Epidermal melanocyte (primary cell): ENCODE results near the gene PET100.

Source experiments
- DNase-seq: peaks from one replicate; pipeline ENCODE4 v3.0.0; 2011; ENCODE audit warnings: low spot score; ENCODE audit not compliant: insufficient read length

PET100 gene

DNA sequence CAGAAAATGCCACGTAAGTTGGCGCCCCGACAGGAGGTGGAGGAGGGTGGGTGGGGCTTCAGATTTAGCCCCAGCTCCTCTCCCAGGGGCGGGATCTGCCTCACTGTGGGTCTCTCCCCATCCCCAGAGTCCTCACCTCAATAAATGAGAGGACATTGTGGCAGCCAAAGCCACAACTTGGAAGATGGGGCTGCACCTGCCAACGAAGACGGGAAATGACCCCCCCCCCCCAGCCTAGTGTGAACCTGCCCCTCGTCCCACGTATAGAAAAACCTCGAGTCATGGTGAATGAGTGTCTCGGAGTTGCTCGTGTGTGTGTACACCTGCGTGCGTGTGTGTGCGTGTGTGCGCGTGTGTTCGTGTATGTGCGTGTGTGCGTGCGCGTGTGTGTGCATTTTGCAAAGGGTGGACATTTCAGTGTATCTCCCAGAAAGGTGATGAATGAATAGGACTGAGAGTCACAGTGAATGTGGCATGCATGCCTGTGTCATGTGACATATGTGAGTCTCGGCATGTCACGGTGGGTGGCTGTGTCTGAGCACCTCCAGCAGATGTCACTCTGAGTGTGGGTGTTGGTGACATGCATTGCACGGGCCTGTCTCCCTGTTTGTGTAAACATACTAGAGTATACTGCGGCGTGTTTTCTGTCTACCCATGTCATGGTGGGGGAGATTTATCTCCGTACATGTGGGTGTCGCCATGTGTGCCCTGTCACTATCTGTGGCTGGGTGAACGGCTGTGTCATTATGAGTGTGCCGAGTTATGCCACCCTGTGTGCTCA lies 49.6 kb downstream of the PET100 start:
- no peak for DNase-seq

DNA sequence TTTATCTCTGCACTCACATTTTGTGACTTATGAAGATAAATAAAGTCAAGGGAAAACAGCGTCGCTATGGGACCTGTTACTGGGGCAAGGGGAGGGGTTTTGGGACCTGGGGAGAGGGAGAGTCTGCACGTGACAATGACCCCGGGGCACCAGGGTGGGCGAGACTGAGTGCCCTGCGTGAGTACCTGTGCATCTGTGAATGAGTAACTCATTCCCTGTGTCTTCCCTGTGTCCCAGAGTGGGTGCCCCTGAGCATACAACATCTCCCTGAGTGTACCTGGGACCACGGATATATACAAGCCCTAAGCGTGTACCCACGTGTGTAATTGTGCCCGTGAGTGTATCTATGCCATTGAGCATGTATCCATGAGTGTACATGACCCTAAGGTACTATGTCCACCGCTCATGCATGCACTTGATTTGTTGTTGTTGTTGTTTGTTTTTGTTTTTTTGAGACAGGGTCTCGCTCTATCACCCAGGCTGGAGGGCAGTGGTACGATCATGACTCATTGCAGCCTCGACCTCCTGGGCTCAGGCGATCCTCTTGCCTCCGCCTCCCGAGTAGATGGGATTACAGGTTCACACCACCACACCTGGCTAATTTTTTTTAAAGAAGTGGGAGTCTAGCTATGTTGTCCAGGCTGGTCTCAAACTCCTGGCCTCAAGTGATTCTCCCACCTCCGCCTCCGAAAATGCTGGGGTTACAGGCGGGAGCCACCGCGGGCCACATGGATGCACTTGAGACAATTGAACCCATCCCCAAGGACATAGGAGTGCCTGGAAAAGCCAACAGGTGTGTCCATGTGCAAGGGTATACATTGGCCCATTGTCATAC lies 50.4 kb downstream of the PET100 start:
- no peak for DNase-seq

DNA sequence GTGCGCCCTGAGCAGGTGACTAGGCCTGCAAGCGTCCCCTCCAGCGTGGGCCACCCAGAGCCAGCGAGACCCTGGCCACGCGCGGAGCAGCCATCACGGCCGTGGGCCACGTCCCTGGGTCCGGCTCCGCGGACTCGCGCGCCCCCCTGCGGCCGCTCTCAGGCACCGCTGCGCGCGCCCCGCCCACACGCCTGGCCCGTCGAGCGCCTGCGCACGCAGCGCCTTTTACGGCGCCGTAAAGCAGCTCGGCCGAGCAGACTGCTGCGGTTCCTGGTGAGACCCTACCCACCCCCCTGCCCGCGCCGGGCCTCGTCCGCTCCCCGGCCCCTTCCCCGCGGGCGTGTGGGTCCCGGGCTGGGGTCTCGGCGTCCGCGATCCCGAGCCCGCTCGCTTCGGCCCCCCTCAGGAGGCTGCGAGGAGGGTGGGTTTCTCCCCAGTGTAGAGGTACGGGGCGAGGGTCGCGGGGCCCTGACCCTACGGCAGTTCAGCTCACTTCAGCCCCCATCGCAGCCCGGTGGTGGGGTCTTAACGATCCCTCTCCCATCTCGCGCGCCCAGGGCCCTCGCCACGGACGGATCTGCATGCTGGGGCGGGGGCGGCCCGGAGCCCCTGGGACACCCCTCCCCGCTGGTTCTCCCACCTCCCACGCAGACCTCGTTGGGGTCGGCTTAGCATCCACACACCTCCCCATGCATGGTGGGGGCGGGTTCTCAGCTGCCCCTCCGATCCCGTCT lies 51.2 kb downstream of the PET100 start, which contains the start of gene TRAPPC5:
TRAPPC5 (plus strand) TSS at position 228 of the 734 bp plus-strand sequence. CDS start 1,421 bp downstream, outside the sequence.
- DNase-seq: peak; percentile 92
